Testis (tissue), 3 donors: ENCODE results near the gene ETV2. TPM values are rescaled to one million over a fixed set of nuclear protein-coding genes. Genes with fewer than 3 reads are reported as not detected.

Experiments used
- DNase-seq: peaks from one replicate; pipeline ENCODE4 v3.0.0-alpha.2; 2019
- H3K27ac ChIP-seq, 2 donors: fragments of 200-600 bp; sonication (generic); one replicate each; pipeline ENCODE4 v1.5.1; 2019
- H3K27me3 ChIP-seq: fragments of 200-600 bp; sonication (generic); one replicate; pipeline ENCODE4 v1.5.1; 2019
- H3K36me3 ChIP-seq: fragments of 200-600 bp; sonication (generic); one replicate; pipeline ENCODE4 v1.5.1; 2017; ENCODE audit warnings: low read depth; ENCODE audit errors: missing control alignments
- H3K4me1 ChIP-seq: fragments of 200-600 bp; sonication (generic); one replicate; pipeline ENCODE4 v1.5.1; 2019
- H3K4me3 ChIP-seq, 2 donors: fragments of 200-600 bp; sonication (generic); one replicate each; pipeline ENCODE4 v1.5.1; 2017 to 2019
- H3K9me3 ChIP-seq: fragments of 200-600 bp; sonication (generic); one replicate; pipeline ENCODE4 v1.5.1; 2017
- POLR2A ChIP-seq: fragments of 450-650 bp; IDR thresholded peaks from one replicate; pipeline ENCODE4 v1.6.1; 2017; ENCODE audit warnings: antibody characterized with exemption, mild to moderate bottlenecking, moderate library complexity
- WGBS, 2 donors: methylation state at CpG; one replicate each; pipeline ENCODE4 v1.1.5; 2018; 5-methylcytosine and 5-hydroxymethylcytosine counted together
- intact Hi-C: fragments of 100-400 bp; cut with DNase I; formaldehyde crosslinking; loops from one replicate; pipeline ENCODE4 v1.15.1; 2023; ENCODE audit warnings: low total_unique reads
- polyA plus RNA-seq: library from polyadenylated mRNA; stranded (reverse); fragments of 350-450 nt; fragmentation: Illumina TruSeq; extraction: RNeasy Lipid Tissue Mini Kit (QIAGEN cat#74804); gene quantifications from one replicate; pipeline ENCODE4 v1.2.3, GENCODE V29; 2014; ENCODE audit warnings: low read depth, low replicate concordance; ENCODE audit not compliant: insufficient read depth
- total RNA-seq, 2 donors: library from RNA; depleted of rRNA; stranded (reverse); fragments of >200 nt; gene quantifications; one replicate each; pipeline ENCODE4 v1.2.3, GENCODE V29; 2016
- TF ChIP-seq, protein P1 (sequence below), 3 experiments: fragments of 450-650 bp in 2 of 3; fragments of 200-600 bp in 1 of 3; sonication (generic) in 1 of 3; IDR thresholded peaks; one replicate each; pipeline ENCODE4 v1.5.1; 2016 to 2019; ENCODE audit warnings: antibody characterized with exemption in 3 of 3, mild to moderate bottlenecking in 2 of 3, moderate library complexity in 1 of 3

ETV2 gene
- total and polyA plus RNA-seq, 3 donors from 2014 or later = 4.8 to 27.2 (median 14.4) TPM

DNA sequence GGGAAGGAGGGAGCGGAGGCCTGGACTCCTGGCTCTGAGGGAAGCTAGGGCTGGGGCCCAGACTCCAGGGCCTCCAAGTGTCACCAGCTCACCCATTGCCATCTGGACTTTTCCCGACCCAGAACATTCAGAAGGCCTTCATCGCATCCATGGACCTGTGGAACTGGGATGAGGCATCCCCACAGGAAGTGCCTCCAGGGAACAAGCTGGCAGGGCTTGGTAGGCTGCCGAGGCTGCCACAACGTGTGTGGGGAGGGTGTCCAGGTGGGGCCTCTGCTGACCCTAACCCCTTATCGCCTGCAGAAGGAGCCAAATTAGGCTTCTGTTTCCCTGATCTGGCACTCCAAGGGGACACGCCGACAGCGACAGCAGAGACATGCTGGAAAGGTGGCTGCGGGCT lies 767 bp downstream of the ETV2 start:
- H3K4me3 ChIP-seq = no peak overlapping the region
- intact Hi-C loops = loop anchor here (10.0 kb wide), 1 partner anchor 98 kb away; the partner anchor contains the start of gene TMEM147
- H3K27ac ChIP-seq = no peak overlapping the region
- H3K27me3 ChIP-seq = no peaks in the 10 kb centered on the region
- no peak for DNase-seq
- no peaks in the 10 kb centered on the region for H3K9me3 ChIP-seq
- H3K4me1 ChIP-seq = no peaks in the 10 kb centered on the region
- no peaks in the 10 kb centered on the region for H3K36me3 ChIP-seq
- 52 to 57% methylated on average over 4 to 10 of the region's 10 CpGs for WGBS, 2 donors
- TF ChIP-seq, protein P1, sequence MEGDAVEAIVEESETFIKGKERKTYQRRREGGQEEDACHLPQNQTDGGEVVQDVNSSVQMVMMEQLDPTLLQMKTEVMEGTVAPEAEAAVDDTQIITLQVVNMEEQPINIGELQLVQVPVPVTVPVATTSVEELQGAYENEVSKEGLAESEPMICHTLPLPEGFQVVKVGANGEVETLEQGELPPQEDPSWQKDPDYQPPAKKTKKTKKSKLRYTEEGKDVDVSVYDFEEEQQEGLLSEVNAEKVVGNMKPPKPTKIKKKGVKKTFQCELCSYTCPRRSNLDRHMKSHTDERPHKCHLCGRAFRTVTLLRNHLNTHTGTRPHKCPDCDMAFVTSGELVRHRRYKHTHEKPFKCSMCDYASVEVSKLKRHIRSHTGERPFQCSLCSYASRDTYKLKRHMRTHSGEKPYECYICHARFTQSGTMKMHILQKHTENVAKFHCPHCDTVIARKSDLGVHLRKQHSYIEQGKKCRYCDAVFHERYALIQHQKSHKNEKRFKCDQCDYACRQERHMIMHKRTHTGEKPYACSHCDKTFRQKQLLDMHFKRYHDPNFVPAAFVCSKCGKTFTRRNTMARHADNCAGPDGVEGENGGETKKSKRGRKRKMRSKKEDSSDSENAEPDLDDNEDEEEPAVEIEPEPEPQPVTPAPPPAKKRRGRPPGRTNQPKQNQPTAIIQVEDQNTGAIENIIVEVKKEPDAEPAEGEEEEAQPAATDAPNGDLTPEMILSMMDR (IDR thresholded peaks at IDR 0.05) = no peak
- no peak for TF ChIP-seq POLR2A

DNA sequence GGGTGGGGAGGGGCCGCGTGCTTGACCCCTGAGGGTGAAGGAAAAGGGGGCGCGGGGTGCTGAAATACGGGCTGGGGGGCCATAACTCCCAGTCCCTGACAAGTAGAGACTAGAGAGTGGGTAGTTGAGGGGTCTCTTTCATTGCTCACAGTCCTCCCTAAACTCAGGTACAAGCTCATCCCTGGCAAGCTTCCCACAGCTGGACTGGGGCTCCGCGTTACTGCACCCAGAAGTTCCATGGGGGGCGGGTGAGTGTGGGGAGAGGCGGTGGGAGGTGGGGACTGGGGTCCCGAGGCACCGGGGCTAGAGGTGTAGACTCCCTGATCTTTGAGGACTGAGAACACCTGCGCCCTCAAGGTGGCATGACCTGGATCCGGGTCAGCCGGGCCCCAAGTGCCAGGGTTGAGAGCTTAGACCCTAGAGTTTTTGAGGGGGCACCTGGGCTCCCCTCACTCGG lies 1.3 kb downstream of the ETV2 start:
- DNase-seq = no peak
- Histone ChIP-seq H3K36me3 (no peaks in the 10 kb centered on the region), H3K9me3 (no peaks in the 10 kb centered on the region), H3K27me3 (no peaks in the 10 kb centered on the region), H3K4me3 (peak overlapping the region; percentile 60 to 61), H3K4me1 (no peaks in the 10 kb centered on the region), H3K27ac (peak overlapping the region in 1 of 2 donors; percentile 78)
- TF ChIP-seq POLR2A = no peak
- TF ChIP-seq, protein P1 (IDR thresholded peaks at IDR 0.05) = no peak
- intact Hi-C loops = loop anchor here (10.0 kb wide), 1 partner anchor 98 kb away; the partner anchor contains the start of gene TMEM147
- WGBS, 2 donors = 43 to 71% methylated on average over 7 of the region's 15 CpGs

DNA sequence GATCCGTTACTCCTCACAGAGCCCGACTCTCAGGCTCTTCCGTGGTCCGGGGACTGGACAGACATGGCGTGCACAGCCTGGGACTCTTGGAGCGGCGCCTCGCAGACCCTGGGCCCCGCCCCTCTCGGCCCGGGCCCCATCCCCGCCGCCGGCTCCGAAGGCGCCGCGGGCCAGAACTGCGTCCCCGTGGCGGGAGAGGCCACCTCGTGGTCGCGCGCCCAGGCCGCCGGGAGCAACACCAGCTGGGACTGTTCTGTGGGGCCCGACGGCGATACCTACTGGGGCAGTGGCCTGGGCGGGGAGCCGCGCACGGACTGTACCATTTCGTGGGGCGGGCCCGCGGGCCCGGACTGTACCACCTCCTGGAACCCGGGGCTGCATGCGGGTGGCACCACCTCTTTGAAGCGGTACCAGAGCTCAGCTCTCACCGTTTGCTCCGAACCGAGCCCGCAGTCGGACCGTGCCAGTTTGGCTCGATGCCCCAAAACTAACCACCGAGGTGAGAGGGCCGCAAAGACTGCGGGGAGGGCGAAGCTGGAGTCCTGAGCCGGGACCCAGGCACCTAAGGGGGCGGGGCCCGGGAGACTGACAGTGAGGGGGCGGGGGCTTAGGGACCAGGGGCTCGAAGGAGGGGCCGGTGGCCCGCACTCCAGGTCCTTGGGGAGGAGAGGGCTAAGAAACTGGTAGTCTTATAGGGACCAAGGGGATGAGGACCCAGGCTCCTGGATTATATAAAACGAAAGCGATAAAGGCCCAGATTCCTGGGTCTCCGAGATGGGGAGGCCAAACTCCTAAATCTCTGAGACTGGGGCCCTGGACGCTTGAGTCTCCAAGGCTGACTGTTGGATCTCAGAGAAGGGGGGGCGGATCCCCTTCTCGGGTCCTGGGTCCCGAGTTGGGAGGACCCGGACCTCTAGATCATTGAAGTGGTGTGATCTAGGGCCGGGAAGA lies 2.0 kb downstream of the ETV2 start:
- WGBS, 2 donors = 1% methylated on average over 20 to 21 of the region's 69 CpGs
- no peak for TF ChIP-seq POLR2A
- TF ChIP-seq, protein P1 (IDR thresholded peaks at IDR 0.05) = no peak

DNA sequence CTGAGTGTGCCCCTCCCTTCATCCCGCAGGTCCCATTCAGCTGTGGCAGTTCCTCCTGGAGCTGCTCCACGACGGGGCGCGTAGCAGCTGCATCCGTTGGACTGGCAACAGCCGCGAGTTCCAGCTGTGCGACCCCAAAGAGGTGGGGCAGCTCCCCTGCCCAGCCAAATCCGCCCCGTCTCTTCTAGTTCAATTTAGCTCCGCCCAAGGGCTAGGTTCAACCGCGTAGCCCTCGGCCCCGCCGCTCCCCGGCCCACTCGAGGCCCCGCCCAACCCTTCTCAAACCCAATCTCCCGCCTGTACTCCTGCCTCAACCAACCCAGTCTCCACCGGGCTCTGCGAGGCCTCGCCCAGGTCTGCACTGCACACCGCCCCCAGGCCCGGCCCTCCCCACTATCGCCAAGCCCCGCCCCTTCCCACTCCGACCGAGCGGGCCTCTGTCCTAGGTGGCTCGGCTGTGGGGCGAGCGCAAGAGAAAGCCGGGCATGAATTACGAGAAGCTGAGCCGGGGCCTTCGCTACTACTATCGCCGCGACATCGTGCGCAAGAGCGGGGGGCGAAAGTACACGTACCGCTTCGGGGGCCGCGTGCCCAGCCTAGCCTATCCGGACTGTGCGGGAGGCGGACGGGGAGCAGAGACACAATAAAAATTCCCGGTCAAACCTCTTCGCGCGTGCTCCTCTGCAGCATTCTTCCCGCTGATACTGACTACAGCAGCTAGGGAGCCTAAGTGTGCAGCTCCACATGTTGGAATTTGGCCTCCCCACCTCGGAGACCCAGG lies 2.9 kb downstream of the ETV2 start:
- intact Hi-C loops = loop anchor here (10.0 kb wide), 1 partner anchor 100 kb away; the partner anchor contains the start of gene TMEM147
- Histone ChIP-seq H3K4me1 (peaks cover 8% of the 10 kb centered on the region), H3K27ac (peak overlapping the region; percentile 60 to 78), H3K36me3 (no peaks in the 10 kb centered on the region), H3K9me3 (no peaks in the 10 kb centered on the region), H3K27me3 (no peaks in the 10 kb centered on the region), H3K4me3 (peak overlapping the region; percentile 60 to 61)
- DNase-seq = peak; percentile 94
- WGBS, 2 donors = 0 to 1% methylated on average over 24 to 60 of the region's 60 CpGs
- TF ChIP-seq POLR2A = no peak
- TF ChIP-seq, protein P1 (IDR thresholded peaks at IDR 0.05) = no peak

More for the DNA sequence above, 2.0 kb downstream of the ETV2 start:
- intact Hi-C loops = loop anchor here (10.0 kb wide), 1 partner anchor 99 kb away; the partner anchor contains the start of gene TMEM147
- Histone ChIP-seq H3K9me3 (no peaks in the 10 kb centered on the region), H3K4me3 (peak overlapping the region; percentile 60 to 61), H3K27me3 (no peaks in the 10 kb centered on the region), H3K36me3 (no peaks in the 10 kb centered on the region), H3K27ac (peak overlapping the region; percentile 60 to 78), H3K4me1 (no peaks in the 10 kb centered on the region)
- peak; percentile 83 for DNase-seq
